Posterior cingulate gyrus (tissue), 11 donors: Measurements from ENCODE around the gene SH3RF1.

Experiments used
- DNase-seq, 10 donors: peaks; one replicate each; pipeline versions ENCODE4 v3.0.0 to v3.0.0-alpha.2; 2020 to 2021; ENCODE audit warnings: mixed read lengths in 3 of 10
- intact Hi-C: fragments of 100-400 bp; cut with DNase I; formaldehyde crosslinking; loops from one replicate; pipeline ENCODE4 v1.15.1; 2023

Gene SH3RF1

GRCh38 chr4:169175035-169175434 lies 95.7 kb downstream of the SH3RF1 start:
- intact Hi-C loops, result no loop called here
- DNase-seq, result no peak

- DNase-seq, result no peak
- intact Hi-C loops, result no loop called here
These were observed 96.5 kb downstream of the SH3RF1 start for GRCh38 chr4:169174247-169174646.

GRCh38 chr4:169167957-169168858 lies 102.5 kb downstream of the SH3RF1 start:
- intact Hi-C loops, result no loop called here
- no peak for DNase-seq

GRCh38 chr4:169164669-169165415 lies 105.9 kb downstream of the SH3RF1 start:
- intact Hi-C loops, result no loop called here
- no peak for DNase-seq

GRCh38 chr4:169163947-169164668 lies 106.6 kb downstream of the SH3RF1 start:
- intact Hi-C loops, result no loop called here

GRCh38 chr4:169163495-169163894 lies 107.3 kb downstream of the SH3RF1 start:
- DNase-seq, result no peak
- intact Hi-C loops, result no loop called here

More at GRCh38 chr4:169163947-169164668, 106.6 kb downstream of the SH3RF1 start:
- no peak for DNase-seq

GRCh38 chr4:169160825-169161224 lies 109.9 kb downstream of the SH3RF1 start:
- intact Hi-C loops, result no loop called here
- DNase-seq, result no peak

- intact Hi-C loops, result no loop called here
- DNase-seq, result no peak
These were observed 111.1 kb downstream of the SH3RF1 start for GRCh38 chr4:169159624-169160171.

GRCh38 chr4:169158861-169159260 lies 111.9 kb downstream of the SH3RF1 start:
- no peak for DNase-seq
- intact Hi-C loops, result no loop called here

- intact Hi-C loops, result no loop called here
- no peak for DNase-seq
These were observed 112.7 kb downstream of the SH3RF1 start for GRCh38 chr4:169158046-169158445.

- no peak for DNase-seq
- intact Hi-C loops, result no loop called here
These were observed 114.4 kb downstream of the SH3RF1 start for GRCh38 chr4:169156392-169156791.

- DNase-seq, result no peak
- intact Hi-C loops, result no loop called here
These were observed 116.6 kb downstream of the SH3RF1 start for GRCh38 chr4:169154121-169154520.

- intact Hi-C loops, result no loop called here
- DNase-seq, result no peak
These were observed 117.2 kb downstream of the SH3RF1 start for GRCh38 chr4:169153481-169154087.

- DNase-seq, result no peak
- intact Hi-C loops, result no loop called here
These were observed 117.9 kb downstream of the SH3RF1 start for GRCh38 chr4:169152899-169153298.

- intact Hi-C loops, result no loop called here
- DNase-seq, result no peak
These were observed 118.7 kb downstream of the SH3RF1 start for GRCh38 chr4:169152098-169152497.

- intact Hi-C loops, result no loop called here
- DNase-seq, result no peak
These were observed 119.1 kb downstream of the SH3RF1 start for GRCh38 chr4:169151671-169152070.

- intact Hi-C loops, result no loop called here
These were observed 120.0 kb downstream of the SH3RF1 start for GRCh38 chr4:169150806-169151205.

GRCh38 chr4:169148885-169149284 lies 121.9 kb downstream of the SH3RF1 start:
- intact Hi-C loops, result no loop called here
- no peak for DNase-seq

More at GRCh38 chr4:169150806-169151205, 120.0 kb downstream of the SH3RF1 start:
- no peak for DNase-seq

- DNase-seq, result no peak
- intact Hi-C loops, result no loop called here
These were observed 123.6 kb downstream of the SH3RF1 start for GRCh38 chr4:169147191-169147590.

- intact Hi-C loops, result no loop called here
- no peak for DNase-seq
These were observed 126.6 kb downstream of the SH3RF1 start for GRCh38 chr4:169144061-169144600.
